GM18867 (cell line): ENCODE measurements around the gene LRRTM4.
"Not testable (repeated sequence)": the region's sequence is repeated elsewhere in the genome, so short reads cannot be mapped to it uniquely, and the experiment has no call there.

Experiments
- ATAC-seq: cut with Tn5 transposase; IDR thresholded peaks from one replicate; pipeline ENCODE4 v1.9.1; 2021; ENCODE audit warnings: mild to moderate bottlenecking, moderate library complexity; ENCODE audit not compliant: unreplicated experiment

LRRTM4 gene

DNA sequence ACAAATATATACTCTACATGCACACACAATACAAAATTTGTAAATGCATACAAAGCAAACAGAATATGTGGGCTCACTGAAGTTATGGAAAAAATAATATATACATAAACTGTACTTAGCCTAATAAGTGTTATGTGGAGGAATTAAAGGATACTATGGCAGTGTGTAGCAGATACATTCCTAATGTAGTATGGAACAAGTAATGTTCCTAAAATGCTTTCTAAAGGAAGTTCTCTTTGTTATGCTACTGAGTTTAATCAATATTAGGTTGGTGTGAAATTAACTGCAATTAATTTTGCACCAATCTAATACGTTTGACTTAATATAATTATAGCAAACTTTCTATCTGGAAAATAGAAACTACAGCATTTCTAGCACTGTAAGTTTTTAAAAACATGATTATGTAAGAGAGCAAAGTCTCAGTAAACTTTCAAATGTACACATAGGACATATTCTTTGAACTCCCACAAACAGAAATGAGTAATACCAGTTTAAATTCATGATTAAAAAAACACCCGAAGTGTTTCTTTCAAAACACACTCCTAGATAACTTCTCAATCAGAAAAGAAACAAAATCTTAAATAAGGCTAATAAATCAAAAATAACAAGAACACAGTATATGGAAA lies 331.3 kb downstream of the LRRTM4 start:
- ATAC-seq, result no peak

DNA sequence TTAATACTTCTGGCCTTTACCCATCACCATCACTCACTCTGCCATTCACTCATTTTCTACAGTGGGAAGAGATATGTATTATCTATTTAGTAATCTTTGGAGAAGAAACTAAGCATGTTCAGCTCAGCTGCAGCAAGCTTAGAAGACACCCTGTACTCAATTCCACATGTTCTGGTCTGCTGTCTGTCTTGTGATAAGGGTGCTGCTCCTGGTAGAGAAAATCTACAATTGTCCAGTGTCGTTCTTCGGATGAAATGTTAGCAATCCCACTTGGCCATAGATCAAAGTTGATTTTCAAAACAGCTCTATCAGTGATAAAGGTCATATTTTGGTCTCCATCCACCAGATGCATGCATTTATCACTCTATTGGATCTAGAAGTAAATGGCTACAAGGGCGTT lies 337.1 kb downstream of the LRRTM4 start:
- no peak for ATAC-seq

DNA sequence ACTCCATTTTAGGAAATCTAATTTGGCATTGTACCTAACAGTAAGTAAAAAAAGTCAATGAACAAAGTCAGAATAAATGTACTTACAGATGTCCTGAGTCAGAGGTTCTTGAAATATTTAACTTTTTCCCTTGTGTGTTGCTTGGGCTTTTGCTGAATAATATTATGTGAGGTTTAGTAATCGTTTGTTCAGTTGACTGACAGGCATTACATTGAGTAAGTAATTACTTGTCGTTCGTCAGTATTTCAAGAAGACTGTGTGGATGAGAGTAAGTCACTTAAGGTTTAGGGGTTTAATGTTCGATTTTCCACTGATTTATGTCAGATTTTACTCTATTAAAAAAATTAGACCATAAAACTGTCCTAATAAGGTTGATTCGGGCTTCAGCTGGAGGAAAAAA lies 342.9 kb downstream of the LRRTM4 start:
- ATAC-seq, result no peak

DNA sequence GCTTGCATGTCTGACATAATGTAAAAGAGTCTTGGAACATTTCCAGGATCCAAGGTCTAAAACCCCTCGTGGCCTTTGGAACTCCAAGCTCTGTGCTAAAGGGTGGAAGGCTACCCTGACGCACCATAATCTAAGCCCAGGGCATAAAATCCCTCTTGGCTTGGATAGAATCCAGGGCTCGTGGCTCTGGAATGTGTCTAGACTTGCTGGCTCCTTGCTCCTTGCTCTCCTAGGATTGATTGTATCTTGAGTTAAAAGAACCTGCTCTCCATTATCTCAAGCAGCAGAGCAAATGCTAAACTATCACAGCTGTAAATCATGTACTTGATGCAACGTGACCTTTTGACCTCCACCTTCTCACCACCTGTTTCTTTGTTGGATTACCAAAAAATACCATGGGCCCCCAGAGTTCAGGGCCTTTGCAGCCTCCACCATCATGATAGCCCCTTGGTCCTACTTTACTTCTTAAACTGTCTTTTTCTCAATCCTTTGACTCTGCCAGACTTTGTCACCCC lies 346.9 kb downstream of the LRRTM4 start:
- ATAC-seq, result not testable (repeated sequence)

DNA sequence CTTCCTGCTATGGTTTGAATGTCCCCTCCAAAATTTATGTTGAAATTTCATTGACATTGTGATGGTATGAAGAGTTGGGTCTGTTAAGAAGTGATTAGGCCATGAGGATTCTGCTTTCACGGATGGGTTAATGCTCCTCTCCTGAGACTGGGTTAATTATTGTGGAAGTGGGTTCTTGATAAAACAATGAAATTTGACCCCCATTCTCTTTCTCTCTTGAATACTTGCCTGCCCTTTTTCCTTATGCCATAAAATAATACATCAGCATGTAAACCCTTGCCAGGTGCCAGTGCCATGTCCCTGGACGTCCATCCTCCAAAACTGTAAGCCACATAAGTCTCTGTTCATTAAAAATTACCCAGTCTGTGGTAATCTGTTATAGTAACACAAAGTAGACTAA lies 352.8 kb downstream of the LRRTM4 start:
- no peak for ATAC-seq

GRCh38 chr2:77164021-77164420 lies 358.2 kb downstream of the LRRTM4 start:
- ATAC-seq, result not testable (repeated sequence)

DNA sequence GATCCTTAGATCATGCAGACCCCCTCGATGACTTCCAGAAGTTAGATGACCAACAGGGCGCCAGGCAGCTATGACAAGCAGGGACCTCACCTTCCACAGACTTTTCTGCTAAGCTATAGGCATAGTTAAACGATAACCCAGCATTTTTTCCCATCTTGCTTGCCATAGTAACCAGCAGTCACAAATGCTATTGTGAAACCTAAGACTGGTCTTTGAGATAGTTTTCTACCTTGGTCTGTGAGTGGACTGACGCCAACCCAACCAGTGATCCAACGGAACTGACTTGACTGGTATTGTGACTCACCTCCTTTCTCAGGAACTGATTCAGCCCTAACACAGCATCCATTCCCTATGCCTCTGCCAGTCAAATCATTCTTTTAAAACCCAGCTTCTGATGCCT lies 361.2 kb downstream of the LRRTM4 start:
- no peak for ATAC-seq

- no peak for ATAC-seq
These were observed 365.6 kb downstream of the LRRTM4 start for GRCh38 chr2:77156599-77156998.

DNA sequence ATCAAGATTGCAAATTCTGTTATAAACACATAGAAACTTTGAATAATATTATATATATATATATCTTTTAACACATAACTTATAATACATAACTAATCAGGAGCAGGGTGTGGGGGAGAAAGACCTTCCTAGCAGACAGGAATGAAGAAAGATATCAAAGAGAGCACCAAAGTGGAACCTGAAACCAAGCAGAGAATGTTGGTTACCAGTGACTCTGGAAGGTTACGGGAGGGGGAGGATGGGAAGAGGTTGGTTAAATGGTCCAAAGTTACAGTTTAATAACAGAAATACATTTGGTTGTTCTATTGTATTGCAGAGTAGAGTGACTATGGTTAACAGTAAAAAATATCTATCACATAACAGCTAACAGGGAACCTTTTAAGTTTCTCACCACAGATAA lies 366.7 kb downstream of the LRRTM4 start:
- no peak for ATAC-seq

DNA sequence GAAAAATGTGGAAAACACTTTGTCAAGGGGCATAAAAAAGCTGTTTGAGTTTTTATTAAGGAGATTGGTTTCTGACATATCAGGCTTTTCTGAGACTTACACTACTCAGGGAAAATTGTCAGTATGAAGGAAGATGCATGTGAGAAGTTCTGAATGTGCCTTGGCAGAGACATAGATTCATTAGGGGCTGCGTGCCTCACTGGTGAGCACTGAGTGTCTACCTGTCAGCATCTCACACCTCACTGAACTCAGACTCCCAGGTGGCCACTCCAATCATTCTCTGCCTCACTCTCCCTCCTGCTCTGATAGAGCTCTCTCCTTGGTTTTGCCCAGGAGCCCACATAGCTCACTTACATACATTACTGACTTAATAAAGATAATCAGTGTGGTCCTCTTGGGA lies 372.6 kb downstream of the LRRTM4 start:
- no peak for ATAC-seq

DNA sequence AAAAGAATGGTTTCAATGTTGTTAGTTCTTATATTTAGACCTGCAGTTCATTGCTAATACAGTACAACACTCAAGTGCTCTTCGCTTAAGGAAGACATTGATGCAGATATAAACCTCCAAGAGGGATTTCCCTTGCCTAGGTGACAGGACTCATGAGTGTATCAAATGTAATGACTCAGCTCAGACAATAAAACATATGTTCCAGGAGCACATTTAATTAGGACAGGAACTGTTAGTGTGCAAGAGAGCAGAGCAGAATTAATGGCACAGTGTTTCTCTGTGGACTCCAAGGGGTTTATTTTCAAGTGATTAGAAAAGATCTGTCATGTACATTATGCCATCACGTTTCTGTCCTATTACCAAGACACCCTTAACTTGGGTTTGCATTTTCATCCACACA lies 375.0 kb downstream of the LRRTM4 start:
- no peak for ATAC-seq

DNA sequence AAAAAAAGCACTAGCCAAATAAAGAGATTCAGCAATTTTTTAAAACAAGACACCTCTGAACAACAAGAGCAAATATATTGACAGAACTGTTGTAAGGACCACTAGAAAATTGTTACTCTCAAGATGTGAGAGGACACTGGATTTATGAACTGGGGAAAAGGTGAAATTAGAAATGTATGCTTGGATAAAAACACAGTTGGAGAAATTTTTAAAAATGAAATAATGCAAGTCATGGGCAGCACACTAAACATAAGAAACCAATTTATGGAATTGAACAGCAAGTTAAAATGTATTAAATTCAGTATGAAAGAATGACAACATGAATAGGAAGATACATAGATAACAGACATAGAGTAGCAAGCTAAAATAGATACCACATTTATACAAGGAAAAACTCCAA lies 377.4 kb downstream of the LRRTM4 start:
- no peak for ATAC-seq

DNA sequence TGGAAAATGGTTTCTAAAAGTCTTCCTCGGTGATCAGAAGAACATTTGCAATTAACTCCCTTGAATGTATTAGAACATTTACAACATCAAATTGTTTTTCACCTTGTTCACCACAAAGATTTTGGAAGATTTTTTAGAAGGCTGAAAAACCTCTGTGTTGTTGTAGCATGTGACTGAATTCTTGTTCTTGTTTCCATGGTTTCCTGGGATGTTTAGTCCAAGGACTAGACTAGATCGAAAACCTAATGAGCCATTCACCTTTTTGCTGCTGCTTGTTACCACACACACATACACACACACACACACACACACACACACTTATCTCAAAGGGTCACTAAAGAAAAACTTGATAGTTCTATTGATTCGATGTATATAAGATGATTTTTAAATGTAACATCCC lies 380.0 kb downstream of the LRRTM4 start:
- ATAC-seq, result no peak

DNA sequence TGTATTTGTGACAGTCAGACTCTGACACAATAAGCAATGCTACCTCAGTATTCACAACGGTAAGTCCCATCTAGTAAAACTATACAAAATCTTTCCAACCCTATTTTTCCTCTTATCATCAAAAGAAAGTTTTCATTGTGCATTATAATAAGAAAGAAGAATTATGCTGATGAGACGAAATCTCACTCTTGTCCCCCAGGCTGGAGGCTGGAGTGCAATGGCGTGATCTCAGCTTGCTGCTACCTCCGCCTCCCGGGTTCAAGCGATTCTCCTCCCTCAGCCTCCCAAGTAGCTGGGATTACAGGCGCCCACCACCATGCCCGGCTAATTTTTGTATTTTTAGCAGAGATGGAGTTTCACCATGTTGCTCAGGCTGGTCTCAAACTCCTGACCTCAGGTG lies 393.7 kb downstream of the LRRTM4 start:
- not testable (repeated sequence) for ATAC-seq

DNA sequence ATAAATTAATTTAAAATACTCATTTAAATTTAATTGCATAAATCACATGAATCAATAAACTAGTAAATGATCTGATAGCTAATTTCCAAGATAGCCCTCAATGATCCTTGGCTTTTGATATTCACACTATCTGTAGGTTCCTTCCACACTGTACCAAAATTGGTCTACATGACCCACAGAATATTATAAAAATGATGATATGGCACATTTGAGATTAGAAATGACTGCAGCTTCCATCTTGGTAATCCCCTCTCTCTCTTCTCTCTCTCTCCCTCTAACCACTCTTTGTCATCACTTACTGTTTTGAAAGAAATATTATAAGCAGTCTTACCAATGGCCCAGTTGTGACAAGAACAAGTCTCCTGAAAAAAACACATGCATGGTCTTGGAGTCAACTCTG lies 394.8 kb downstream of the LRRTM4 start:
- no peak for ATAC-seq

DNA sequence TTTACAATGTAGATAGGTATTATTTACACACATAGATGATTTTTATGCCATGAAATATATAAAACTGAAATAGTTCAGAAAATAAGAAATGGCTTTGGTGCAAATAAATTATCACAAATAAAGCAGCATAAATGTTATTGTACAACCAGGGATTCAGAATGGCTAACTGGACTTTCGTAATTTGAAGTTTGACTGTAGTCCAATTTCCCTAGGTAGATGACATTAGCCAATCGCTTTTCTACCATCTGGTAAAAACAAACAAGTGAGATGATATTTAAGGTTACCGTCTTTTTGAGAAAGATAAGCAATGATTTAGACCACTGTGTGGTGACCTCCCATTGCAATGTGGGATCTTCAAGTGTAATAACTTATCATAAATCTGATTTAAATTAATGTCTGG lies 400.7 kb downstream of the LRRTM4 start:
- ATAC-seq, result no peak

DNA sequence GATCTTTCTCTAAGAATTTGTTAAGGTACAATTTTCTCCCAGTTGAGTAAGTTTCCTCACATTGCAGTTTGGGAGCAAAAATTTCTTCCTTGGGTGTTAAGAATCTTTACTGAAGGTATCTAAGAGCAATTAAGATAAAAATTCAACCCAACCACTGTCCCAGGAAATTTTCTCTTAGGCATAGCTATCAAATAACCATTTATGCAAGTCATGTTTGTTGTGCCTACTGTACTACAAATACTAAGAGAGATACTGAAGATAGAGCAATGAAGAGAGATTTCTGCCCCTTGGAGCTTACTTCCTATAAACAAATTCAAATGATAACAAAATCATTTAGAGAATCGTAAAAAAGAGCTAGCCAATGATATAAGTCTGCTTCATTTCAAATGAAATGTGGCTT lies 402.8 kb downstream of the LRRTM4 start:
- ATAC-seq, result no peak

DNA sequence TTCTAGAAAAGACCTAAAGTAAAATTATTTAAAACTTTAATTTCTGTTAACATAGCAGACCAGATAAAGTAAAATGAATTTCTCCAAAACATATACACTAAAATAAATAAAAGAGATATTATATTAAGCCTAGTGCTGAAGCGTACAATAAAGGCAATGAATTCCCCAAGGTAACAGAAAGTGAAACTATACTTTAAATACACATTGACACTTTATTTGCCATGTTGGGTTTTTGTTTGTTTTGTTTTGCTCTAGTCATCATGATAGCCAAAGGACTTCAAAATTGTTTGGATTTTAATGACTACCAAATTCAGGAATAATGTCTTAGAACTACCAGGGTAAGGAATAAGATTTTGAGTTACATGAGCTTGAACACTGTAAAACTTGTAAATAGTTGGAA lies 413.3 kb downstream of the LRRTM4 start:
- ATAC-seq, result no peak

DNA sequence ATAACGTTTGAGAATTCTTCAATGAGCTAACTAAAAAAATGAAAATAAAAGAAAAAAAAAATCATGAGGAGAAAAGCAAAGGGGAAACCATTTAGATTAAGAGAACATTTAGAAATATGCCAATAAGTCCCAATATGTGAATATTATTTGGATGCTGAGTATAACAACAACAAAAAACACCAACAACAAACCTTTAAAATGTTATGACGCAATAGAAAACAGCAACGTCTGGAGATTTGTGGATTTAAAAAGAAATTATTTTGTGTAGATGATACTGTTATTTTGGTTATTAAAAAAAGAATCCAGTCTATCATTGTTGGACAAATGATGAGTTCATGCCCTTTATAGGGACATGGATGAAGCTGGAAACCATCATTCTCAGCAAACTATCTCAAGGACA lies 417.2 kb downstream of the LRRTM4 start:
- no peak for ATAC-seq

GRCh38 chr2:77104554-77104953 lies 417.6 kb downstream of the LRRTM4 start:
- ATAC-seq, result no peak

DNA sequence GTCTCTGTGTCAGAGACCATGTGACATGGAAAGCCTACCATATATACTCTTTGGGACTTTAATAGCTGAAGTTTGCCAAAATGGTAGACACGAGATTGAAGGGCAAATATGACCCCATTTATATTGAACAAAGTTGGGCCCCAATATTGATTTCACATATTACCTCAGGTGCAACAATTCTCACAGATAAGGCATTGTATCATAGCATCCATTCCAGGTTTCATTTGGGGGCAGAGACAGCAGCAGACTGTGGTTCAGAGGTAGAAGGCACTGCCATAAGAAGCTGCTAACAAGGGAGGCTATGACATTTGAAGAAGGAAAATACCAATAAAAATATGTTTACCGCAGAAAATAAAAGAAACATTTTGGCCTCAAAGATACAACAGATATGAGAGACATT lies 419.2 kb downstream of the LRRTM4 start:
- ATAC-seq, result no peak

GRCh38 chr2:77101796-77102452 lies 420.3 kb downstream of the LRRTM4 start:
- ATAC-seq, result no peak

DNA sequence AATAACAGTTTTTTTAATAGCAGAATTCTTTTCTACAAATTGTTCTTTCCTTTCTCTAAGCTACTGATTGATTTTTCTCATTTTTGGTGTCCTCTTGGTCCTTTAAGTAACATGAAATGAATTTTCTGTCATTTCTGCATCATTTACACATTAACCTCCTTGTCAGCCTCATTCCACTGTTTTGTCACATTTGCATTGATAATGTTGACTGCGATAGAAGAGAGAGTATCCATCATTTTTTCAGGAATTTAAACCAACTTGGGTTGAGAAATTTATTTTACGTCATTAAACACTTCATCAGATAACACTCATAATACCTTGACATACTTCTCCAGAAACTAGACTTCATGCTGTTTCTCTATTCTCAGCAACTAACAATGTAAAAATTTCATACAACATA lies 422.2 kb downstream of the LRRTM4 start:
- no peak for ATAC-seq
